HG03565 (cell line): ENCODE measurements around the gene PIK3CD.
"Not testable (repeated sequence)": the region's sequence is repeated elsewhere in the genome, so short reads cannot be mapped to it uniquely, and the experiment has no call there.

Source experiments
- ATAC-seq: cut with Tn5 transposase; IDR thresholded peaks from one replicate; pipeline ENCODE4 v1.9.1; 2021; ENCODE audit warnings: mild to moderate bottlenecking, moderate library complexity; ENCODE audit not compliant: unreplicated experiment

PIK3CD gene

DNA sequence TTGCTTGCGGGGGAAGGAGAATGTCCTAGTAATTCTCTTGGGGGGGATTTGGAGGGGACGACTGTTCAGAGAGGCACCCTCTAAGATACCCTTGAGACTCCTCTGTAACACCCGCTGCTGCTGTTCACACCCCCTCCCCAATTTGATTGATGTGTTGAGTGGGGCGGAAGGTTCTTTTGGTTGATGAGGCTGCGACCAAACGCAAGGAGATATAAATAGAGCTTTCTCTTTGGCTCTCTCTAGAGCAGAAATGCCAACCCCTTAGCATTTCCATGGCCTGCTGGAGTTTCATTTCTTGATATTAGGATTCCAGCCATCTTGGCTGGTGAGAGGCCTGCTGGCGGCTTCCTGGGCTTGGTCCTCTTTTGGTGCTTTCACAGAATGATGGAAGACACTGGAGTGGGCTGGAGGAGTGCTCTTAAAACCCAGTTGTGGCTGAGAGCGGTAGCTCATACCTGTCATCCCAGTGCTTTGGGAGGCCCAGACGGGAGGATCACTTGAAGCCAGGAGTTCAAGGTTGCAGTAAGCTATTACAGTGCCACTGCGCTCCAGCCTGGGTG is 2.0 kb downstream of the PIK3CD start:
- no peak for ATAC-seq

DNA sequence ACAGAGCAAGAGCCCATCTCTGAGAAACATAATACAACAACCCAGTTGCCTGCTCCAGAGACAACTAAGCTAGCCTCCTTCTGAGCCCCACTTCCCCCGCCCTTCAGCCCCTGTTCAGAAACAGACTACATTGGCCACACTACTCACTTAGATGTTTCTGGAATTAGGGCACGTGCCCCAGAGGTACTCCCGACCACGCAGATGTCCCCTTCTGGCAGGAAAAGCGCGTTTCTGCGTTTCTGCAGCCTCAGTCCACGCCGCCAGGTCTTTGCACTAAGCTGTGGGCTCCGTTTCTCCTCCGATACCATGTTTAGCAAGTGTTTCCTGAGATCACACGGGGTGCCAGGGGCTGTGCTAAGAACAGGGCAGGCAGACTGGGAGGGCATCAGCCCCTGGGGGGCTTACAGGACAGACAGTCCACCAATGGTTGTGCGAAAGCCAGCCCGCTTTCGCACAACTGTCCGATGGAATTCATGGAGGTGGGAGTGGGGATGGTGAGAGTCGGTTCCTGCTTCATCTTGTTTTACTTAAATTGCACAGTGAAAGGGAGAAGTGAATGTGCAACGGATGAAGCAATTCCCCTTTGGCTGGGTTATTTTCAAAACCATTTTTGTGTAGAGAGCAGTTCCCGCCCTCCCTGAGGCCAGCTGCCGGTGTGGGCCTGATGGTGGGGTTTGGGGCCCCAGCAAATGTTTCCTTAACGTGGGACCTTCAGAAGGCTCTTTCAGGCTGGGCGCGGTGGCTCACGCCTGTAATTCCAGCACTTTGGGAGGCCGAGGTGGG is 2.7 kb downstream of the PIK3CD start:
- no peak for ATAC-seq

DNA sequence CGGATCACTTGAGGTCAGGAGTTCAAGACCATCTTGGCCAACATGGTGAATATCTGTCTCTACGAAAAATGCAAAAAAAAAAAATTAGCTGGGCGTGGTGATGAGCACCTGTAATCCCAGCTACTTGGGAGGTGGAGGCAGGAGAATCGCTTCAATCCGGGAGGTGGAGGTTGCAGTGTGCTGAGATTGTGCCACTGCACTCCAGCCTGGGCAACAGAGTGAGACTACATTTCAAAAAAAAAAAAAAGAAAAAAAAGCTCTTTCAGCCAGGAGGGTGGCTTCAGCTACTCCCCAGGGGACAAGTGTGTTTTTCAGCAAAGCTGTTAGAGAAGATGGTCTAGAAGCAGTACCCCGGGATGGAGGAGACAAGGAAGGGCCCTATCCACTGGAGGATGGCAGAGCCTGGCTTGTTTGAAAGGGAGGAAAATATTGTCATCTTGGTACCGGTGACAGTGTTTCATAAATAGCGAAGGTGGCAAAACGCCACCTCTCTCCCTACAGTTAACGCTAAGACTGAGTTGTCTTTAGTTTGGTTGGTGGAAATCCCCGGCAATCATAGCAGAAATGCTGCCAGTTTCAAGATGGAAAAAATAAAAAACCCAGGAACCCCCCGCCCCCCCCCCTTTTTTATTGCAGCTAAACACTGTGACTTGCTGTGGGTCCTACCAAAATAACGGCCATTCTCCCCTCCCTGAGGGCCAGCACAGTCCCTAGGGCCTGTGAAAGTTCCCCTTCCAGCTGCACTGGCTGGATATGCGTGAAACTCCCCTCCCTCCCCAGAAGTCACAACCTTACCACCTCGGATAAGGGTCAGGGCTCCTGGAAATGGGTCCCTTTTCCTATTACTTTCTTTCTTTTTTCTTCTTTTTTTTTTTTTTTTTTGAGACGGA is 3.5 kb downstream of the PIK3CD start:
- ATAC-seq = no peak

DNA sequence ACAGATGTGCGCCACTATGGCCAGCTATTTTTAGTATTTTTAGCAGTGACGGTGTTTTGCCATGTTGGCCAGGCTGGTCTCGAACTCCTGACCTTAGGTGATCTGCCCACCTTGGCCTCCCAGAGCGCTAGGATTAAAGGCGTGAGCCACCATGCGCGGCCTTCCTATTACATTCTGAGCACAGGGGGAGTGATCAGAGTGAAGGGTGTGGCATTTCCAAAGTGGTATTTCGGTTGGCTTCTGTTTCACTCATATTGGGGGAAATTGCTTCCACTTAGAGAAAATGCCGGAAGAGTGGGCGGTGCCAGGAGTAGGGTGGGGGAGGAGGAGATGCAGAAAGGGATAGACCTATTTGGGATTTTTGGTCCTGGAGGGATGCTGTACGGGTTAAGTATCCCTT is 4.3 kb downstream of the PIK3CD start:
- ATAC-seq = no peak

DNA sequence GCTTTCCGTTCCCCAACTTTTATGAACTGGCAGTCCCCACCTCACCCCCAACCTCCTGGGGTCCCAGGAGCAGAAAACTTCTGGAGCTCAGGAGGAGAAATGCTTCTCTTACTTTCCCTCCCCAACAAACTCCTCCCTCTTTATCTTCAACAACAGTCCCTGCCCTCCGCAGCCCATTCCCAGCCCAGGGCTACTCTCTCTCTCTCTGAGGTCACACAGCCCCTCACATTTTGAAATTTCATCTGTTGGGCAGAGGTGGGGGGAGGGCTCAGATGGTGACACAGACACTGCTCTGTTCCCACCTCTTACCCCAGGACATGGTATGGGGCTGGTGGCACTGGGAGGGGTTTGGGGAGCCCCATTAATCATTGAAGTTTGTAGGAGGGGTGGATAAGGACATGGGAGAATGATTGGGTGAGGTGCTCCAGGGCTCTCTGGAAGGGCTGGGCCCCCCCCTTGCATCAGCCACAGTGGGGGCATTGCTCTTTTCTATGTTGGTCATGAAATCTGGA is 6.0 kb downstream of the PIK3CD start:
- ATAC-seq = no peak

DNA sequence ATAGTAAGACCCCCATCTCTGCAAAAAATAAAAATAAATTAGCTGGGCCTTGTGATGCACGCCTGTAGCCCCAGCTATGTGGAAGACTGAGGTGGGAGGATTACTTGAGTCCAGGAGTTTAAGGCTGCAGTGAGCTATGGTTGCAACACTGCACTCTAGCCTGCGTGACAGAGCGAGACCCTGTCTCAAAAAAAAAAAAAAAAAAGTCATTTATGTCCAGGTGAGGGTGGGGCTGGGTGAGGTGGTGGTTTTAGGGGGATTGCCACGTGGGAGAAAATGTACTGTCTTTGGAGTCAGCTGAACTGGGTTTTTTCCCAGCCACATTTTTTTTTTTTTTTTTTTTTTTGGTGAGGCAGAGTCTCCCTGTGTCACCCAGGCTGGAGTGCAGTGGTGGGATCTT is 6.7 kb downstream of the PIK3CD start:
- ATAC-seq = no peak

DNA sequence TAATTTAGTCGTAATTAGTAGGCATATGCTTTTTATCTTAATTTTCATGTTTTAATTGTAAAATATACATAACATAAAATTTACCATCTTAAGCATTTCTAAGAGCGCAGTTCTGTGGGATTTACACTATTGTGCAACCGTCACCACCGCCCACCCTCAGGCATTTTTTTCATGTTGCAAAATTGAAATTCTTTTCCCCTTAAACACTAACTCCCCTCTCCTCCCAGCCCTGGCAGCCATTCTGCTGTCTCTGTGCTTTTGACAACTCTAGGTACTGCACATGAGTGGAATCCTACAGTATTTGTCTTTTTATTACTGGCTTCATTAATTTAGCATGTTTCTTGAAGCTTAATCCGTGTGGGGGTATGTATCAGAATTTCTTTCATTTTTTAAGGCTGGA is 7.8 kb downstream of the PIK3CD start:
- ATAC-seq = no peak

DNA sequence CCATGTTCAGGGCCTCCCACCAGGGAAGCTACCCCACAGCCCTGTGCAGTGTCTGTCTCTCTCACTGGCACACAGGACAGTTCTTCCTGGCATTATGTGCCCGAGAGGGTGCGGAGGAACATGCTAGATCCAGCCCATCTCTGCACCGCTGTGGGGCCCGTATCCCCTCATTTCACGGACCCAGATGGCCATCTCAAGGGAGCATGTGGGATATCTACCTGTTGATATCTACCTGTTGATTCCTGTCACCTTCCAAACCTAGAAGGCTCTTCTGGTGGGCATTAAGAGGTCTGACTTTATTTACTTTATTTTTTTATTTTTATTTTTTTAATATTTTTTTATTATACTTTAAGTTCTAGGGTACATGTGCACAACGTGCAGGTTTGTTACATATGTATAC is 11.7 kb downstream of the PIK3CD start:
- no peak for ATAC-seq

DNA sequence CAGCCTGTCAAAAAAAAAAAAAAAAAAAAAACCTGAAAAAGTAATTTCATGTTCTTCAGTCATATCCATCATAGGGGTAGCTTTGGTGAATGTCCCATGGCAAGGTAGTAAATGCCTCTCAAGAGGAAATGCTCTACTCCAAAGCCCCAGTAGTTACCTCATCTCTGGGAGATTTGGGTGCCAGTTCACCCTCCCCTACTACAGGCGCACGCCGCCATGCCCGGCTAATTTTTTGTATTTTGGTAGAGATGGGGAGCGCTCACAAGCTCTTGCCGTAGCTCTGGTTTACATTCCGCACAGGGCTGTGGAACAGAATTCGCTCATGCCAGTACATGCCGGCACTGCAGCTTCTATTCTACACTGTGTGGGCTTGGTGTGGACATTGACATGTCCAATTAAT is 13.7 kb downstream of the PIK3CD start:
- no peak for ATAC-seq

DNA sequence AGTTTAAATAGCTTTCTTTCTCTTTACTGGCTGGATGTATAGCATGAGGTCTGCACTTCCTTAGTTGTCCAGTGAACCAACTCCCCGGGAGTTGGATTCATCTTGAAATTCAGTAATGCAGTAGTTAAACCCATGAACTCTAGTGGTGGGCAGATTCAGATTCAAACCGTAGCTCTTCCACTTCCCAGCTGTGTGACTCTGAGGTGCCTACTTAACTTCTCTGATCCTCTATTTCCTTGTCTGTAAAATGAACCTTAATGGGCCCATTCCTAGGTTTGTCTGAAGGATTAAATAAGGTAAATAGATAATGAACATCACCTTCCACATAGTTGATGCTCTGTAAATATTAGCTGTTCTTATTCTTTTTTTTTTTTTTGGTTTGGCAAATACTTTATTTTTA is 16.5 kb downstream of the PIK3CD start:
- ATAC-seq = no peak

DNA sequence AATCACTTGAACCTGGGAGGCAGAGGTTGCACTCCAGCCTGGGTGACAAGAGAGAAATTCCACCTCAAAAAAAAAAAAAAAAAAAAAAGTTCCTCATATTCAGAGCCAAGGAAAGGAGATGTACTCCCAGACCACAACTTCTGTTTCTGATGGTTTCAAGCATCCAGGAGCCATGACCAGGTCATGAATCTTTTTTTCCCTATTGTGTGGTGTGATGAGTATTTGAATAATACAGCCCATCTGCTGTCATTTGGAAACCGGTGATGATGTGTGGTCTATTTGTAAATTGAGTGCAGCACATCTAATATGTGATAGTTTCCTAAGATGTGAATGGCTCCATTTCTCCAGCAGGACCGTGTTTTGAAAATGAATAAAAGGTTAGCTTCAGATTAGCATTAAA is 18.6 kb downstream of the PIK3CD start:
- no peak for ATAC-seq

DNA sequence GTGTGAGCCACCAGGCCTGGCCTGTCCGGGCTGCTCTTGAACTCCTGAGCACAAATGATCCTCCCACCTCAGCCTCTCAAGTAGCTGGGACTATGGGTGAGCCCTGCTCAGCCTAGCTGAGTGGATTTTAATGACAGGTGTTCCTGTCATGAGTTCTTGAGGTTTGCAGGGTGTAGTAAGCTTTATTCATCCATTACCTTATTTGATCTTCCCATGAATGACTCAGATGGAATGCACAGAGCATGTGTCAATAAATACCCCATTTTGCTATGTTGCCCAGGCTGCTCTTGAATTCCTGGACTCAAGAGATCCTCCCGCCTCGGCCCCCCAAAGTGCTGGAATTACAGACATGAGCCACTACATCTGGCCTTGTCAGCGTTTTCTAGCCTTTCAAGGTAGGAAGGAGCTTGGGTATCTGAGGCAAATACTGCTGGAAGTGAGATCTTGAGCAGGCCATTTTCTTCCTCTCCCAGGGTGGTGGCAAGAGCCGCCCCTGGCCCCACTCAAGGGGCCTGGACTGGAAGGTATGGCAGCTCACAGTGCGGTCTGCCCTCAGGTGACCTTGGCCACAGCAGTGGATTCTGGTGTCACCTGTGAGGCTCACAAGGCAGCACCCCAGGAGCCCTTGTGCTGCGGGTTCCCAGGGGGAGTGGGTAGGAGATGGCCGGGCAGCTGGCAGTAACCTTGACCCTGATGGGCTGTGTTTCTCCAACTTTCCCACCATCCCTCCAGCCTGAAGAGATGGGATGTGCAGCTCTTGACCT is 20.0 kb downstream of the PIK3CD start:
- ATAC-seq = no peak

DNA sequence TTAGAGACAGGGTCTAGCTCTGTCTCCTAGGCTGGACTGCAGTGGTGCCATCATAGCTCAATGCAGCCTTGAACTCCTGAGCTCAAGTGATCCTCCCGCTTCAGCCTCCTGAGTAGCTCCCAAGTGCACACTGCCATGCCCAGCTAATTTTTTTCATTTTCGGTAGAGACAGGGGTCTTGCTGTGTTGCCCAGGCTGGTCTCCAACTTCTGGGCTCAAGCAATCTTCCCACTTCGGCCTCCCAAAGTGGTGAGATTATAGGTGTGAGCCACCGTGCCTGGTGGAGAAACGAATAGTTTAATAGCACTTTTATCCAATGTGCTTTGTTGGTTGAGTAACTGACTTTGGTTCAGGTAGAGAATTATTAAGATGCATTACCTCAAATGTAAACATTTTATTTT is 20.9 kb downstream of the PIK3CD start:
- no peak for ATAC-seq

DNA sequence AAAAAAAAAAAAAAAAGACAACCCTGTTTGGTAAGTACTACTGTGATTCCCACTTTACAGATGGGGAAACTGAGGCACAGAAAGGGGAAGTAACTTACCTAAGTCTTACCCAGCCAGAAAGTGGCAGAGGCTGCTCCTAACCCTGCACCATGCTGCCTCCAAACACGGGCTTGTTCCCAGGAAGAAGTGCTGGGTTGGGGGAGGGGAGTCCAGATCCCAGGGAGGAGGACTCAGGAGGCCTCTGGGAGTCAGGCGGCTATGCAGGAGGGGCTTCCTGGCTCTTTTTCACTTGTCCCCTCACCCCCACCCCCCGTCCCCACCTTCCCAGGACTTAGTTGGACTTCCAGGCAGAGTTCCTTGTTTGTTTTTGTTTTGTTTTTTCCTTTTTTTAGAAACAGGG is 23.9 kb downstream of the PIK3CD start:
- ATAC-seq = no peak

DNA sequence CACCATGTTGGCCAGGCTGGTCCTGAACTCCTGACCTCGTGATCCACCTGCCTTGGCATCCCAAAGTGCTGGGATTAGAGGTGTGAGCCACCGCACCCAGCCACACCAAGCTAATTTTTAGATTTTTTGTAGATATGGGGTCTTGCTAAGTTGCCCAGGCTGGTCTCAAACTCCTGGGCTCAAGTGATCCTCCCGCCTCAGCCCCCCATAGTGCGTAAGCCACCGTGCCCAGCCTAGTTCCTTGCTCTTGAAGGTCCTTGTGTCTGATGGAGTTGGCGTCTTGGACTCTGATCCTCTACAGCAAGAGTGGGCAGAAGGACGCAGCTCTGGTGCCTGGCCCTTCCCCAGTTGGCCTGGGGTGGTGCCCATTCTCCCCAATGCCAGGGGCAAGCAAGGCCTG is 24.6 kb downstream of the PIK3CD start:
- not testable (repeated sequence) for ATAC-seq

DNA sequence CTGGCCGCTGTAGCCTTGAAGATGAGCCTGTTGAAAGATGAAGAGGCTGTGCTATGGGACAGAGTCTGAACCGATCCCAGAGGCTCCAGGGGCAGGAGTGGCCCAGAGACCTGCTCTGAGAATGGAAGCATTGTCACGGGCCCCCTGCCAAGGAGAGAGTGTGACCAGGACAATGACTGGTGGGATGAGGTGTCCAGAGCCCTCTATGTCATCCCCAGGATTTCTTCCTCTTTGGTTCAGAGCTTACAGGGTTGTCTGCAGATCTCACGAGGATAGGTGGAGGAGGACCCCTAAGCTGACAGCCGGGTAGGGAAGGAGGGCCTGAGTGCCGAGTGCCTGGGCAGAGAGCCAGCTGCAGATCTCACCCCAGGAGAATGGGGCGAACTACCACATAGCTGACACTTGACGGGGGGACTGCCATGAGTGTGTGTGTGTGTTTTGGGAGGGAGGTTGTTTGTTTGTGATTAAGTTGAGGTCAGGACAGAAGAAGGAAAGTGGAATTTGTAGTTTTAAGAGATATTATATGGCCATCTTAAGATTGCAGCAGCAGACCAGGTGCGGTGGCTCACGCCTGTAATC is 25.4 kb downstream of the PIK3CD start:
- no peak for ATAC-seq

DNA sequence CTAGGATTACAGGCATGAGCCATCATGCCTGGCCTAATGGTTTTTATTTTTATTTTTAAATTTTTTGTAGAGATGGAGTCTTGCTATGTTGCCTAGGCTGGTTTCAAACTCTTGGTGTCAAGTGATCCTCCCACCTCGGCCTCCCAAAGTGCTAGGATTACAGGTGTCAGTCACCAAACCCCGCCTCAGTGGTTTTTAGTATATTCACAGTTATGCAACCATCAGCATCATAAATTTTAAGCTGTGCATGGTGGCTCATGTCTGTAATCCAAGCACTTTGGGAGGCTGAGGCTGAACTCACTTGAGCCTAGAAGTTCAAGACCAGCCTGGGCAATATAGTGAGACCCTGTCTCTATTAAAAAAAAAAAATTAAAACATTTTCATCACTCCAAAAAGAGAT is 28.6 kb downstream of the PIK3CD start:
- ATAC-seq = no peak

DNA sequence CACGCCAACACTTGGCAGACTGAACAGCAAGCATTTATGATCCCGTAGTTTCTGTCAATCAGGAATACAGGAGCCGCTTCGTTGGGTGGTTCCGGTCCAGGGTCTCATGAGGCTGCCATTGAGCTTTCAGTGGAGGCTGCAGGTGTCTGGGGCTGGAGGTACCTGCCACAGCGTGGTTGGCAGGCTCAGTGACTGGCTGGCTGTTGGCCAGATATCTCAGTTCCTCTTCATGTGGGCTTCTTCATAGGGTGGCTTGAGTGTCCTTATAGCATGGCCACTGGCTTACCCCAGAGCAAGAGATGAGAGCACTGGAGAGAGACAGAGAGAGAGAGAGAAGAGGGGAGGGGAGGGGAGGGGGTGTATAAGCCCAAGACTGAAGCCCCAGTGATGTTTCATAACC is 29.3 kb downstream of the PIK3CD start:
- ATAC-seq = no peak

DNA sequence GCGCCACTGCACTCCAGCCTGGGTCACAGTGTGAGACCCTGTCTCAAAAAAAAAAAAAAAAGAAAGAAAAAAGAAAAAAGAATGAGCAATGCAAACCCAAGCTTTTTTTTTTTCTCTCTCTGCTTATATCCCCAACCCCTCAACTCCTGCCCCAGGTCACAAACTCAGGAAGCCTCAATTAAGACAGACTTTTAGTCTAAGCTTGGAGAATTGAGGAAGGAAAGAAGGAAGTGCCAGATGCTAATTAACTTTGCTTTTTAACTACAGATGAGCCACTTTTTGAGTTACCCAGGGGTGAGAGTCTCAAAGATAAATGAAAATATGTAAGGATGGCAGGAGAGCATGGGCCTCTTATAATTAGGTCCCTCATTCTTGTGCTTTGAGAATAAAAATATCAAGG is 33.3 kb downstream of the PIK3CD start:
- no peak for ATAC-seq

DNA sequence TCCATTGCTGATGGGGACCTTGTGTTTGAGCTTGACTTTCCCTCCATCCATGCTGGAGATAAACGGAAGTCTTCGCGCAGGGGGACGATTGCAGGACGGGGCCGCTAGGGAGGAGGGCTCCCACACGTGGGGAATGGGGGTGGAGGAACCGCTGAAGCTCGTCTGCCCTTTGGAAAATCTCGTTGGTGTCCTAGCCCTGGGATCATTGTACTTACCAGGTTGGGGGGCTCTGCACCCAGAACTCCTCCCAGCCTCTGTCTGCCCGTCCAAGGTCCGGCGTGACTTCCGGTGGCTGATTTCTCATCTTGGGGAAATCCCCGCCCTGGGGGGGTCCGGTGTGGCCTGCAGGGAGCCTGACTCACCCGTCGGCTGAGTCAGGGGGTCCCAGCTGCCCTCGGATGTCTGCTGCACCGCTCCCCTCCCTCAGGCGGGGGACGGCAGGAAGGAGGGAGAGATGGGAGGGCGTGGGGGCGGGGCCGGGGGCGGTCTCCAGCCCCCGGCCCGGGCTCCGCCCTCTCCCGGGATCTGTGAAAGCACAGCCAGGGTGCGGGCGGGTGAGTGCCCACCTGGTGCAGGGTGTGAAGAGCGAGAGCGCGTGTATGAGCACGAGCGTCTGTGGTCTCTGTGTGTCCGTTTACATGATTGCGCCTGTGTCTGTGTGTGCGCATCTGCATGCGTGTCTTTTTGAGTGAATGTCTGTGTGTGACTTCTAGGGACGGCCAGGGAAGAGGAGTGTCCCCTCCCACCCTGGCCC is 35.8 kb downstream of the PIK3CD start:
- ATAC-seq = no peak
